H1 (cell line): ENCODE measurements around the gene FAM167B. TPM values are rescaled to one million over a fixed set of nuclear protein-coding genes. Genes with fewer than 3 reads are reported as not detected.

Experiments used
- CTCF ChIA-PET: fragments of 300-600 bp; sonication (Branson Sonifier 250); formaldehyde crosslinking; loops from one replicate; lab custom pipeline; 2021; ENCODE audit not compliant: partially characterized antibody; lab: Charles Lee
- POLR2A ChIA-PET: fragments of 300-600 bp; sonication (Branson Sonifier 250); formaldehyde crosslinking; loops from one replicate; lab custom pipeline; 2021; ENCODE audit warnings: inconsistent platforms; ENCODE audit not compliant: partially characterized antibody; lab: Charles Lee
- DNase-seq, 2 experiments: peaks; one replicate each; pipeline versions ENCODE4 v3.0.0 to v3.0.0-alpha.2; 2010 to 2022; ENCODE audit warnings: low spot score in 2 of 2, low read depth in 1 of 2, mixed read lengths in 1 of 2
- FAIRE-seq: peaks from 2 replicates; lab custom pipeline; 2011; peaks lifted over from hg19 to GRCh38; lab: Jason Lieb, UNC
- H2AFZ ChIP-seq: 2 replicates; pipeline ENCODE4 v1.8.1; 2012; ENCODE audit warnings: low read length, inconsistent platforms
- H2AK5ac ChIP-seq: 2 replicates; pipeline ENCODE4 v1.6.1; 2013; ENCODE audit warnings: low read depth, low read length
- H2BK120ac ChIP-seq: replicated peaks from 2 replicates; pipeline ENCODE3; 2013; ENCODE audit warnings: low read depth, low read length, inconsistent platforms
- H2BK12ac ChIP-seq: 2 replicates; pipeline ENCODE4 v1.6.1; 2013; ENCODE audit warnings: low read depth, low read length
- H2BK15ac ChIP-seq: 2 replicates; pipeline ENCODE4 v1.6.1; 2013; ENCODE audit warnings: low read length
- H2BK20ac ChIP-seq: 2 replicates; pipeline ENCODE4 v1.6.1; 2013; ENCODE audit warnings: low read length
- H2BK5ac ChIP-seq: 2 replicates; pipeline ENCODE4 v1.6.1; 2013; ENCODE audit warnings: low read depth, low read length
- H3K14ac ChIP-seq: 2 replicates; pipeline ENCODE4 v1.6.1; 2013; ENCODE audit warnings: inconsistent platforms; ENCODE audit not compliant: insufficient read length
- H3K18ac ChIP-seq: 2 replicates; pipeline ENCODE4 v1.6.1; 2013; ENCODE audit warnings: low read length; ENCODE audit errors: extremely low read depth
- H3K23ac ChIP-seq: 2 replicates; pipeline ENCODE4 v1.6.1; 2013; ENCODE audit warnings: inconsistent platforms; ENCODE audit not compliant: insufficient read length
- H3K23me2 ChIP-seq: 2 replicates; pipeline ENCODE4 v1.6.1; 2013; ENCODE audit warnings: low read depth, low read length
- H3K27ac ChIP-seq: 2 replicates; pipeline ENCODE4 v1.6.1; 2011; ENCODE audit warnings: low read depth, low read length, inconsistent platforms
- H3K27me3 ChIP-seq, 4 experiments: replicated peaks in 1 of 4; 1 replicate in 1 of 4; 2 replicates in 3 of 4; pipeline versions ENCODE4 v1.6.1 to v1.8.1; 2011 to 2013; ENCODE audit warnings: low read length in 3 of 4, mild to moderate bottlenecking in 3 of 4, inconsistent platforms in 2 of 4, mixed read lengths in 2 of 4, moderate library complexity in 1 of 4; ENCODE audit not compliant: control insufficient read depth in 3 of 4, insufficient read depth in 3 of 4; ENCODE audit errors: extremely low read depth in 1 of 4
- H3K36me3 ChIP-seq, 4 experiments: 2 replicates each; pipeline versions ENCODE4 v1.6.1 to v1.8.1; 2011 to 2013; ENCODE audit warnings: mild to moderate bottlenecking in 4 of 4, low read length in 3 of 4, moderate library complexity in 2 of 4, control low read depth in 1 of 4, inconsistent platforms in 1 of 4; ENCODE audit not compliant: insufficient read depth in 4 of 4, control insufficient read depth in 2 of 4
- H3K4ac ChIP-seq: replicated peaks from 2 replicates; pipeline ENCODE3; 2013; ENCODE audit warnings: low read length, low read depth, mixed read lengths, inconsistent platforms; ENCODE audit not compliant: insufficient read length
- H3K4me1 ChIP-seq, 4 experiments: replicated peaks in 1 of 4; 1 replicate in 1 of 4; 2 replicates in 3 of 4; pipeline versions ENCODE4 v1.6.1 to v1.8.1; 2011 to 2013; ENCODE audit warnings: low read length in 3 of 4, inconsistent platforms in 2 of 4, mixed read lengths in 1 of 4; ENCODE audit not compliant: insufficient read depth in 4 of 4, control insufficient read depth in 3 of 4
- H3K4me2 ChIP-seq, 2 experiments: 2 replicates each; pipeline versions ENCODE4 v1.6.1 to v1.8.1; 2011 to 2013; ENCODE audit warnings: low read depth in 2 of 2, low read length in 2 of 2, control low read depth in 1 of 2, inconsistent platforms in 1 of 2, mild to moderate bottlenecking in 1 of 2; ENCODE audit not compliant: insufficient read depth in 1 of 2
- H3K4me3 ChIP-seq, 4 experiments: fragments of 200-600, 300-600 bp in 1 of 4; sonication (generic), shearing (Covaris generic), sonication (Bioruptor Twin) in 1 of 4; 2 replicates each; pipeline versions ENCODE4 v1.5.1 to v1.8.1; 2011 to 2016; ENCODE audit warnings: low read length in 4 of 4, low read depth in 3 of 4, control low read depth in 2 of 4, inconsistent platforms in 2 of 4, mild to moderate bottlenecking in 2 of 4, mixed read lengths in 1 of 4, moderate library complexity in 1 of 4; ENCODE audit not compliant: insufficient read depth in 2 of 4; ENCODE audit errors: extremely low read depth in 1 of 4
- H3K56ac ChIP-seq: replicated peaks from 2 replicates; pipeline ENCODE3; 2013; ENCODE audit warnings: low read depth, mild to moderate bottlenecking, mixed read lengths, low read length, inconsistent platforms; ENCODE audit not compliant: insufficient read length
- H3K79me1 ChIP-seq: 2 replicates; pipeline ENCODE4 v1.6.1; 2013; ENCODE audit warnings: low read depth, low read length, control low read depth
- H3K79me2 ChIP-seq, 2 experiments: 2 replicates each; pipeline versions ENCODE4 v1.6.1 to v1.8.1; 2012 to 2013; ENCODE audit warnings: low read length in 2 of 2, mild to moderate bottlenecking in 2 of 2, inconsistent platforms in 1 of 2; ENCODE audit not compliant: insufficient read depth in 2 of 2, control insufficient read depth in 1 of 2
- H3K9ac ChIP-seq, 4 experiments: replicated peaks in 1 of 4; 1 replicate in 1 of 4; 2 replicates in 3 of 4; pipeline versions ENCODE4 v1.6.1 to v1.8.1; 2011 to 2013; ENCODE audit warnings: low read depth in 3 of 4, low read length in 3 of 4, control low read depth in 2 of 4, mild to moderate bottlenecking in 2 of 4, moderate library complexity in 2 of 4, inconsistent platforms in 1 of 4; ENCODE audit errors: extremely low read depth in 1 of 4
- H3K9me3 ChIP-seq, 2 experiments: 2 replicates each; pipeline versions ENCODE4 v1.6.1 to v1.8.1; 2012 to 2013; ENCODE audit warnings: mild to moderate bottlenecking in 2 of 2, moderate library complexity in 2 of 2, control low read depth in 1 of 2, inconsistent platforms in 1 of 2, low read depth in 1 of 2, low read length in 1 of 2, mixed read lengths in 1 of 2; ENCODE audit not compliant: insufficient read depth in 2 of 2
- H4K20me1 ChIP-seq, 2 experiments: replicated peaks in 1 of 2; 2 replicates each; pipeline versions ENCODE3 to v1.8.1; 2011 to 2013; ENCODE audit warnings: inconsistent platforms in 2 of 2, low read length in 2 of 2, mild to moderate bottlenecking in 1 of 2; ENCODE audit not compliant: insufficient read depth in 2 of 2, control insufficient read depth in 1 of 2
- H4K5ac ChIP-seq: 2 replicates; pipeline ENCODE4 v1.6.1; 2013; ENCODE audit warnings: low read length, low read depth, mixed read lengths, inconsistent platforms; ENCODE audit not compliant: insufficient read length
- H4K8ac ChIP-seq: 2 replicates; pipeline ENCODE4 v1.8.0; 2013; ENCODE audit warnings: mild to moderate bottlenecking, moderate library complexity, low read length, inconsistent platforms; ENCODE audit not compliant: insufficient read depth; ENCODE audit errors: extremely low read depth
- H4K91ac ChIP-seq: replicated peaks from 2 replicates; pipeline ENCODE3; 2013; ENCODE audit warnings: low read length, mixed read lengths, inconsistent platforms; ENCODE audit not compliant: insufficient read length
- TEAD4 ChIP-seq: IDR thresholded peaks from 2 replicates; pipeline ENCODE4 v1.6.1; 2012; ENCODE audit warnings: low read depth, low read length, inconsistent platforms, mixed read lengths
- WGBS, 2 experiments: shearing (Covaris generic) in 1 of 2; methylation state at CpG; one replicate each; pipeline versions ENCODE4 v1.1.6 to v1.1.7; 2013 to 2015; ENCODE audit warnings: low lambda C conversion rate in 2 of 2, mixed read lengths in 2 of 2, inconsistent platforms in 1 of 2, low coverage in 1 of 2, missing lambda C conversion rate in 1 of 2; ENCODE audit not compliant: insufficient replicate concordance in 2 of 2, insufficient coverage in 1 of 2, insufficient read length in 1 of 2; ENCODE audit errors: extremely low coverage in 1 of 2, missing lambda C conversion rate in 1 of 2; 5-methylcytosine and 5-hydroxymethylcytosine counted together
- polyA plus RNA-seq, 7 experiments: library from polyadenylated mRNA; depleted of rRNA in 3 of 7; stranded (reverse) in 5 of 7; unstranded in 2 of 7; fragments of >200 nt in 5 of 7; fragments of 200-250 nt in 2 of 7; gene quantifications; 1 replicate in 5 of 7; 2 replicates in 1 of 7; 4 replicates in 1 of 7; pipeline versions ENCODE4 v1.2.1 to v1.2.3, GENCODE V29; 2011 to 2013; ENCODE audit warnings: missing spikeins in 2 of 7, mixed read lengths in 2 of 7
- total RNA-seq: library from RNA; stranded (reverse); fragmentation: NEBNext Ultra II Directional; extraction: Animal tissue kit (Norgen Biotek cat#: 25700); gene quantifications from 2 replicates; pipeline ENCODE4 v1.2.1, GENCODE V29; 2021

The FAM167B gene
- total and polyA plus RNA-seq, 2 of the 8 experiments (the other 6 are each of a cell fraction or from before 2014, with no cell fraction given), result 2.8 to 3.9 TPM

DNA sequence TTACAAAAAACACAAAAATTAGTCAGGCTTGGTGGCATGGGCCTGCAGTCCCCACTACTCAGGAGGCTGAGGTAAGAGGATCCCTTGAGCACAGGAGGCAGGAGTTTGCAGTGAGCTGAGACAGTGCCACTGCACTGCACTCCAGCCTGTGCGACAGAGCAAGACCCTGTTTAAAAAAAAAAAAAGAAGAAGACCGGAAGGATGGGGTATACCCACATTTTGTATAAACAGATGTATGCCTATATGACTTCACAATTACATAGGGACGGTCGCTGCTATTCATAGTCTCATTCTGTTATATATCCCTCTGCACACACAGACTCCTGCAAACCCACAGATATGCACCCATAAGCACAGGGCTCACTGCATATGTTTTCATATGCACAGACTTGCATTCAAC lies 16.7 kb downstream of the FAM167B start:
- Histone ChIP-seq H2BK5ac (no peak overlapping the region), H3K4me3 (no peak overlapping the region), H3K27me3 (no peaks in the 10 kb centered on the region), H2BK12ac (no peak overlapping the region), H4K5ac (no peak overlapping the region), H3K18ac (no peak overlapping the region), H3K79me2 (no peaks in the 10 kb centered on the region), H3K4ac (no peak overlapping the region), H3K27ac (no peak overlapping the region), H3K23me2 (no peaks in the 10 kb centered on the region)
- ChIA-PET CTCF (interaction anchor here (0.9 to 1.6 kb wide), 3 partner anchors 8 to 52 kb away, joined by 3 read pairs; no protein-coding TSS in a partner anchor), POLR2A (no interaction called here)
- no peak for DNase-seq
- TF ChIP-seq TEAD4, result no peak
- TF ChIP-seq, all 59 proteins: peak for 0
- H3K4me1 ChIP-seq, result peaks cover 0 to 3% (median 2%) of the 10 kb centered on the region in 4 experiments; a peak in 3 of 7 replicates
- no peak overlapping the region for H2AK5ac ChIP-seq
- H4K20me1 ChIP-seq, result no peaks in the 10 kb centered on the region
- H2BK120ac ChIP-seq, result no peak overlapping the region
- no peak overlapping the region for H3K14ac ChIP-seq
- H3K9me3 ChIP-seq, result no peaks in the 10 kb centered on the region
- no peak overlapping the region for H3K56ac ChIP-seq
- H4K8ac ChIP-seq, result no peak overlapping the region
- no peak for FAIRE-seq
- H3K23ac ChIP-seq, result no peak overlapping the region
- H3K36me3 ChIP-seq, result no peaks in the 10 kb centered on the region
- 90% methylated on average over 4 of the region's 4 CpGs; no CpG with 5 or more reads in 1 of the 2 experiments for WGBS, 2 experiments
- no peak overlapping the region for H4K91ac ChIP-seq
- peak overlapping the region; percentile 65; the same call in 1 of the 2 replicates for H2AFZ ChIP-seq
- H3K4me2 ChIP-seq, result no peak overlapping the region
- no peak overlapping the region for H2BK15ac ChIP-seq
- no peak overlapping the region for H3K9ac ChIP-seq
- H2BK20ac ChIP-seq, result no peak overlapping the region
- H3K79me1 ChIP-seq, result no peaks in the 10 kb centered on the region
